ENCODE data around the gene ZFP62.
A peak's percentile ranks its signal among the peaks of the same experiment; 100 is the strongest.
"Not testable (repeated sequence)": the region's sequence is repeated elsewhere in the genome, so short reads cannot be mapped to it uniquely, and the experiment has no call there.

The ZFP62 gene

GRCh38 chr5:180860887-180861822, at the start of gene ZFP62:
ZFP62 (minus strand) TSS chr5:180861276; CDS start chr5:180861219, 57 bp downstream.
- DNase-seq, result peak in 13 of 14 donors; percentile 53 to 89 (median 77)

- no peak for DNase-seq
Measured at GRCh38 chr5:180910735-180911134, 49.7 kb upstream of the ZFP62 start.

- no peak for DNase-seq
Measured at GRCh38 chr5:180910182-180910581, 49.1 kb upstream of the ZFP62 start.

- no peak for DNase-seq
Measured at GRCh38 chr5:180909782-180910181, 48.7 kb upstream of the ZFP62 start.

GRCh38 chr5:180908998-180909731, 48.1 kb upstream of the ZFP62 start:
- DNase-seq, result no peak

- DNase-seq, result no peak
Measured at GRCh38 chr5:180908400-180908799, 47.3 kb upstream of the ZFP62 start.

- no peak for DNase-seq
Measured at GRCh38 chr5:180901319-180902009, 40.4 kb upstream of the ZFP62 start.

- DNase-seq, result no peak
Measured at GRCh38 chr5:180900178-180900577, 39.1 kb upstream of the ZFP62 start.

- no peak for DNase-seq
Measured at GRCh38 chr5:180898621-180899246, 37.7 kb upstream of the ZFP62 start, which contains the start of gene BTNL8. BTNL8 (plus strand) TSS chr5:180899159; CDS start chr5:180899311, 152 bp downstream.

- not testable (repeated sequence) for DNase-seq
Measured at GRCh38 chr5:180895330-180895729, 34.3 kb upstream of the ZFP62 start.

GRCh38 chr5:180889381-180889780, 28.3 kb upstream of the ZFP62 start:
- DNase-seq, result no peak

- not testable (repeated sequence) for DNase-seq
Measured at GRCh38 chr5:180885845-180886529, 24.9 kb upstream of the ZFP62 start.

- no peak for DNase-seq
Measured at GRCh38 chr5:180875860-180876426, 14.9 kb upstream of the ZFP62 start.

GRCh38 chr5:180874804-180875582, 13.9 kb upstream of the ZFP62 start:
- no peak for DNase-seq

- DNase-seq, result no peak
Measured at GRCh38 chr5:180873615-180874520, 12.8 kb upstream of the ZFP62 start.

GRCh38 chr5:180872419-180872818, 11.3 kb upstream of the ZFP62 start:
- no peak for DNase-seq

GRCh38 chr5:180870276-180871068, 9.4 kb upstream of the ZFP62 start:
- no peak for DNase-seq

GRCh38 chr5:180869587-180869986, 8.5 kb upstream of the ZFP62 start:
- DNase-seq, result no peak
